H1 (cell line): ENCODE data around the gene AKAP12. TPM values are rescaled to one million over a fixed set of nuclear protein-coding genes. Genes with fewer than 3 reads are reported as not detected.

Experiments used
- EP300 ChIP-seq, 2 experiments: IDR thresholded peaks; 1 replicate in 1 of 2; 2 replicates in 1 of 2; pipeline ENCODE4 v1.6.1; 2011 to 2012; ENCODE audit warnings: low read depth in 2 of 2, low read length in 2 of 2, mild to moderate bottlenecking in 2 of 2, borderline replicate concordance in 1 of 2, inconsistent platforms in 1 of 2, moderate library complexity in 1 of 2
- POLR2A ChIP-seq, 2 experiments: IDR thresholded peaks; 1 replicate in 1 of 2; 2 replicates in 1 of 2; pipeline ENCODE4 v1.6.1; 2011; ENCODE audit warnings: low read depth in 2 of 2, low read length in 2 of 2, mild to moderate bottlenecking in 2 of 2; ENCODE audit errors: control extremely low read depth in 1 of 2
- SP1 ChIP-seq: IDR thresholded peaks from 2 replicates; pipeline ENCODE4 v1.6.1; 2011; ENCODE audit warnings: low read depth, low read length
- polyA plus RNA-seq, 7 experiments: library from polyadenylated mRNA; depleted of rRNA in 3 of 7; stranded (reverse) in 5 of 7; unstranded in 2 of 7; fragments of >200 nt in 5 of 7; fragments of 200-250 nt in 2 of 7; gene quantifications; 1 replicate in 5 of 7; 2 replicates in 1 of 7; 4 replicates in 1 of 7; pipeline versions ENCODE4 v1.2.1 to v1.2.3, GENCODE V29; 2011 to 2013; ENCODE audit warnings: missing spikeins in 2 of 7, mixed read lengths in 2 of 7
- total RNA-seq: library from RNA; stranded (reverse); fragmentation: NEBNext Ultra II Directional; extraction: Animal tissue kit (Norgen Biotek cat#: 25700); gene quantifications from 2 replicates; pipeline ENCODE4 v1.2.1, GENCODE V29; 2021

The AKAP12 gene
- total and polyA plus RNA-seq, 2 of the 8 experiments (the other 6 are each of a cell fraction or from before 2014, with no cell fraction given) = 14.6 to 79.2 TPM

DNA sequence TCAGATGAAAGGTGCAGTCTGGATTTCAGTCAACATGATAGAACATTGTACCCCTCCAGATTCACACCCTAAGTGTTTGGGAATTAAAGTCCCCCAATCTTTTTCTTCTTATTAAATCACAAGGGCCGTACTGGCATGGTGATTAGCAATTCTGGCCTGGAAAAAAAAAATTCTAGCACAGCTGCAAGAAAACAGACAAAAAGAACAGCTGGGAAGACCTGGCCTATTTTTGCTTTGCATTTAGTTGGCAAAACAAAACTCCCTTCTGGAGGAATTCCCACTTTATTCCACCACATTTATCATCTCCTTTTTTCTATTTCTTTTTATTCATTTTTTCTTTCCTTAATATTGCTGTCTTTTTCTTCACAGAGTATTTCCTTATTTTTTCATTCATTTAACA, 39.8 kb upstream of the AKAP12 start (continued):
- TF ChIP-seq EP300 (IDR thresholded peaks at IDR 0.05; ENCODE audit: borderline replicate concordance in 1 of 2, low read depth in 2 of 2, low read length in 2 of 2) = no peak
- no peak for TF ChIP-seq POLR2A (IDR thresholded peaks at IDR 0.05; ENCODE audit: control extremely low read depth in 1 of 2, low read depth in 2 of 2, low read length in 2 of 2)
- TF ChIP-seq SP1 = no peak
